Measurements from ENCODE around the gene ALX4.

- TF ChIP-seq, protein P1, sequence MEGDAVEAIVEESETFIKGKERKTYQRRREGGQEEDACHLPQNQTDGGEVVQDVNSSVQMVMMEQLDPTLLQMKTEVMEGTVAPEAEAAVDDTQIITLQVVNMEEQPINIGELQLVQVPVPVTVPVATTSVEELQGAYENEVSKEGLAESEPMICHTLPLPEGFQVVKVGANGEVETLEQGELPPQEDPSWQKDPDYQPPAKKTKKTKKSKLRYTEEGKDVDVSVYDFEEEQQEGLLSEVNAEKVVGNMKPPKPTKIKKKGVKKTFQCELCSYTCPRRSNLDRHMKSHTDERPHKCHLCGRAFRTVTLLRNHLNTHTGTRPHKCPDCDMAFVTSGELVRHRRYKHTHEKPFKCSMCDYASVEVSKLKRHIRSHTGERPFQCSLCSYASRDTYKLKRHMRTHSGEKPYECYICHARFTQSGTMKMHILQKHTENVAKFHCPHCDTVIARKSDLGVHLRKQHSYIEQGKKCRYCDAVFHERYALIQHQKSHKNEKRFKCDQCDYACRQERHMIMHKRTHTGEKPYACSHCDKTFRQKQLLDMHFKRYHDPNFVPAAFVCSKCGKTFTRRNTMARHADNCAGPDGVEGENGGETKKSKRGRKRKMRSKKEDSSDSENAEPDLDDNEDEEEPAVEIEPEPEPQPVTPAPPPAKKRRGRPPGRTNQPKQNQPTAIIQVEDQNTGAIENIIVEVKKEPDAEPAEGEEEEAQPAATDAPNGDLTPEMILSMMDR (IDR thresholded peaks at IDR 0.05), result no peak
- TF ChIP-seq EP300 (IDR thresholded peaks at IDR 0.05; ENCODE audit: low read depth) (no peak), POLR2AphosphoS5 (IDR thresholded peaks at IDR 0.05) (no peak)
Observed at GRCh38 chr11:44315947-44316658, 6.2 kb upstream of the ALX4 start.
